Spleen (tissue), 11 donors: Measurements from ENCODE around the gene C1orf115. TPM values are rescaled to one million over a fixed set of nuclear protein-coding genes. Genes with fewer than 3 reads are reported as not detected.
"Not testable (repeated sequence)": the region's sequence is repeated elsewhere in the genome, so short reads cannot be mapped to it uniquely, and the experiment has no call there.

Experiments
- DNase-seq: peaks from one replicate; pipeline ENCODE4 v3.0.0-alpha.2; 2020
- H3K27ac ChIP-seq, 8 donors: fragments of 200-600 bp; sonication (generic) in 7 of 8; 1 replicate in 4 of 8; 2 replicates in 4 of 8; pipeline versions ENCODE4 v1.5.0 to v1.8.0; 2016 to 2021; ENCODE audit warnings: inconsistent platforms in 4 of 8, mild to moderate bottlenecking in 4 of 8, moderate library complexity in 1 of 8
- H3K27me3 ChIP-seq, 7 donors: fragments of 200-600 bp; sonication (generic) in 6 of 7; replicated peaks in 1 of 7; 1 replicate in 4 of 7; 2 replicates in 3 of 7; pipeline versions ENCODE4 v1.5.0 to v1.8.0; 2016 to 2021; ENCODE audit warnings: inconsistent platforms in 3 of 7, mild to moderate bottlenecking in 1 of 7
- H3K36me3 ChIP-seq, 6 donors: fragments of 200-600 bp; sonication (generic) in 5 of 6; 1 replicate in 4 of 6; 2 replicates in 2 of 6; pipeline versions ENCODE4 v1.5.0 to v1.8.0; 2016 to 2021; ENCODE audit warnings: inconsistent platforms in 2 of 6
- H3K4me1 ChIP-seq, 6 donors: fragments of 200-600 bp; sonication (generic) in 5 of 6; 1 replicate in 3 of 6; 2 replicates in 3 of 6; pipeline versions ENCODE4 v1.5.0 to v1.8.0; 2016 to 2021; ENCODE audit warnings: inconsistent platforms in 3 of 6
- H3K4me3 ChIP-seq, 8 donors: fragments of 200-600 bp; sonication (generic) in 7 of 8; 1 replicate in 4 of 8; 2 replicates in 4 of 8; pipeline versions ENCODE4 v1.5.0 to v1.8.0; 2016 to 2021; ENCODE audit warnings: inconsistent platforms in 4 of 8, mild to moderate bottlenecking in 4 of 8, moderate library complexity in 2 of 8
- H3K9me3 ChIP-seq, 8 donors: fragments of 200-600 bp; sonication (generic) in 7 of 8; 1 replicate in 4 of 8; 2 replicates in 4 of 8; pipeline versions ENCODE4 v1.5.0 to v1.8.0; 2016 to 2021; ENCODE audit warnings: inconsistent platforms in 4 of 8
- CTCF ChIP-seq, 11 experiments: fragments of 200-600 bp in 7 of 11; fragments of 450-650 bp in 4 of 11; sonication (generic) in 4 of 11; IDR thresholded peaks in 8 of 11; conservative IDR thresholded peaks in 3 of 11; 1 replicate in 7 of 11; 2 replicates in 4 of 11; pipeline versions ENCODE4 v1.4.0 to v1.8.0; 2016 to 2021; ENCODE audit warnings: antibody characterized with exemption in 11 of 11, inconsistent platforms in 4 of 11, mild to moderate bottlenecking in 1 of 11
- POLR2A ChIP-seq, 3 donors: fragments of 450-650 bp; IDR thresholded peaks; one replicate each; pipeline ENCODE4 v1.5.1; 2017; ENCODE audit warnings: antibody characterized with exemption in 3 of 3, mild to moderate bottlenecking in 1 of 3
- POLR2AphosphoS5 ChIP-seq, 3 donors: sonication (generic); formaldehyde crosslinking; IDR thresholded peaks; one replicate each; pipeline ENCODE4 v1.5.1; 2017; ENCODE audit warnings: antibody characterized with exemption in 3 of 3
- WGBS, 5 donors: extraction: QIAGEN DNeasy Blood & Tissue Kit in 3 of 5; methylation state at CpG; one replicate each; pipeline versions ENCODE4 v1.1.5 to v1.1.7; 2013 to 2018; 5-methylcytosine and 5-hydroxymethylcytosine counted together
- intact Hi-C: fragments of 100-400 bp; cut with DNase I; formaldehyde crosslinking; loops from one replicate; pipeline ENCODE4 v1.15.0; 2023; ENCODE audit warnings: low total_unique reads
- polyA plus RNA-seq, 3 donors: library from polyadenylated mRNA; stranded (reverse); fragments of 200-250 nt; gene quantifications; one replicate each; pipeline ENCODE4 v1.2.1, GENCODE V29; 2013
- total RNA-seq, 7 donors: library from RNA; depleted of rRNA in 3 of 7; stranded (reverse); fragments of >200 nt in 3 of 7; fragmentation: NEBNext Ultra II Directional in 4 of 7; extraction: Animal tissue kit (Norgen Biotek cat#: 25700) in 4 of 7; gene quantifications; one replicate each; pipeline versions ENCODE4 v1.1.0 to v1.2.1, GENCODE V29; 2016 to 2021
- donor health status: healthy with polysubstance abuse.
- donor health status: DM: no; HTN: no; CAD: no; lungs with moderate emphysema.
- donor health status: DM: no; HTN: no; CAD: no.
- donor health status: Bipolar disorder and iron deficiency.
- donor health status: healthy.
- donor health status: DM: no; HTN: no; CAD: no.
- donor health status: DM: yes; HTN: yes; CAD: no.

Gene C1orf115
- total and polyA plus RNA-seq, 10 donors = 14.3 to 80.0 (median 47.7) TPM

GRCh38 chr1:220710333-220710732 is 20.2 kb downstream of the C1orf115 start:
- Histone ChIP-seq H3K9me3 (peaks cover 0 to 8% (median 4%) of the 10 kb centered on the region in 8 donors), H3K4me1 (peaks cover 2 to 50% (median 28%) of the 10 kb centered on the region in 6 donors), H3K27me3 (no peaks in the 10 kb centered on the region), H3K36me3 (no peaks in the 10 kb centered on the region), H3K27ac (peak overlapping the region in 1 of 8 donors; percentile 58), H3K4me3 (no peak overlapping the region)
- TF ChIP-seq POLR2AphosphoS5 (IDR thresholded peaks at IDR 0.05) (no peak), CTCF (IDR thresholded peaks at IDR 0.05 in 8 of 11, conservative IDR thresholded peaks at IDR 0.05 in 3 of 11) (no peak), POLR2A (IDR thresholded peaks at IDR 0.05) (no peak)
- WGBS, 5 donors = 35 to 51% (median 46%) methylated on average over 4 of the region's 4 CpGs
- DNase-seq = no peak
- intact Hi-C loops = no loop called here

GRCh38 chr1:220711056-220711809 is 21.1 kb downstream of the C1orf115 start:
- 51 to 58% (median 54%) methylated on average over 9 of the region's 9 CpGs for WGBS, 5 donors
- TF ChIP-seq POLR2A (IDR thresholded peaks at IDR 0.05) = no peak
- TF ChIP-seq POLR2AphosphoS5 (IDR thresholded peaks at IDR 0.05) = no peak
- TF ChIP-seq CTCF (IDR thresholded peaks at IDR 0.05 in 8 of 11, conservative IDR thresholded peaks at IDR 0.05 in 3 of 11) = no peak
- no peaks in the 10 kb centered on the region for H3K27me3 ChIP-seq
- intact Hi-C loops = no loop called here
- no peaks in the 10 kb centered on the region for H3K36me3 ChIP-seq
- no peak for DNase-seq
- peaks cover 0 to 17% (median 13%) of the 10 kb centered on the region in 8 donors for H3K9me3 ChIP-seq
- peaks cover 2 to 41% (median 28%) of the 10 kb centered on the region in 6 donors for H3K4me1 ChIP-seq
- H3K27ac ChIP-seq = peak overlapping the region in 6 of 8 donors; percentile 10 to 63 (median 53)
- no peak overlapping the region for H3K4me3 ChIP-seq

- H3K27me3 ChIP-seq, intact Hi-C loops, DNase-seq, H3K36me3 ChIP-seq, H3K4me3 ChIP-seq, H3K27ac ChIP-seq: not testable (repeated sequence)
- Histone ChIP-seq H3K9me3 (peaks cover 0 to 23% (median 16%) of the 10 kb centered on the region in 8 donors), H3K4me1 (peaks cover 2 to 11% (median 8%) of the 10 kb centered on the region in 6 donors)
- 93 to 97% (median 94%) methylated on average over 5 of the region's 5 CpGs for WGBS, 5 donors
These were observed 25.8 kb downstream of the C1orf115 start for GRCh38 chr1:220715986-220716385.

GRCh38 chr1:220717800-220718640 is 27.9 kb downstream of the C1orf115 start:
- Histone ChIP-seq H3K4me3 (no peak overlapping the region), H3K27ac (peak overlapping the region in 1 of 8 donors; percentile 8), H3K27me3 (no peaks in the 10 kb centered on the region), H3K36me3 (no peaks in the 10 kb centered on the region), H3K9me3 (peaks cover 0 to 23% (median 16%) of the 10 kb centered on the region in 8 donors), H3K4me1 (peaks cover 0 to 10% (median 1%) of the 10 kb centered on the region in 6 donors)
- DNase-seq = no peak
- intact Hi-C loops = no loop called here
- WGBS, 5 donors = 75 to 89% (median 86%) methylated on average over 17 to 20 of the region's 20 CpGs
- TF ChIP-seq POLR2AphosphoS5 (IDR thresholded peaks at IDR 0.05) (no peak), CTCF (IDR thresholded peaks at IDR 0.05 in 8 of 11, conservative IDR thresholded peaks at IDR 0.05 in 3 of 11) (no peak), POLR2A (IDR thresholded peaks at IDR 0.05) (no peak)

GRCh38 chr1:220721266-220721665 is 31.1 kb downstream of the C1orf115 start:
- H3K4me3 ChIP-seq, H3K4me1 ChIP-seq, H3K27ac ChIP-seq, DNase-seq, H3K36me3 ChIP-seq, H3K27me3 ChIP-seq, H3K9me3 ChIP-seq, intact Hi-C loops: not testable (repeated sequence)
- WGBS, 5 donors = 34 to 48% (median 39%) methylated on average over 7 of the region's 7 CpGs
